ENCODE measurements around the gene ADAMTS12. TPM values are rescaled to one million over a fixed set of nuclear protein-coding genes. Genes with fewer than 3 reads are reported as not detected.
A peak's percentile ranks its signal among the peaks of the same experiment; 100 is the strongest.
"Not testable (repeated sequence)": the region's sequence is repeated elsewhere in the genome, so short reads cannot be mapped to it uniquely, and the experiment has no call there.

Gene ADAMTS12
- total RNA-seq, 1 donor from 2014 or later: 49.4 TPM

DNA sequence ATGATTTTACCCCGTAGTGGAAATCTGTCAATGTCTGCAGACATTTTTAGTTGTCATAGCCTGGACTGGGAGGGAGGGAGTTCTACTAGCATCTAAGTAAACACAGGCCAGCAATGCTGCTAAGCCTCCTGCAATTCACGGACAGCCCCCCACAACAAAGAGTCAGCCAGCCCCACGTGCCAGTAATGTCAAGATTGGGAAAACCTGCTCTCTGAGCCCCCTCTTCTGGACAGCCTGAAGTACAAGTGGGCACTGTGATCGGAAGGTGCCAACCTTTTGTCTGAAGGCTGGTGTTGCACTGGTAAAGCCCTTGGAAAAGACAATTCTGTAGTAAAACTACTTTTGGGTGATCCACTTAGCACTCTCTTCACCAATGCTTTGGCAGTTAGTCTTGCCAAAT is 296.5 kb downstream of the ADAMTS12 start:
- no peak for DNase-seq (ENCODE audit: low spot score)

DNA sequence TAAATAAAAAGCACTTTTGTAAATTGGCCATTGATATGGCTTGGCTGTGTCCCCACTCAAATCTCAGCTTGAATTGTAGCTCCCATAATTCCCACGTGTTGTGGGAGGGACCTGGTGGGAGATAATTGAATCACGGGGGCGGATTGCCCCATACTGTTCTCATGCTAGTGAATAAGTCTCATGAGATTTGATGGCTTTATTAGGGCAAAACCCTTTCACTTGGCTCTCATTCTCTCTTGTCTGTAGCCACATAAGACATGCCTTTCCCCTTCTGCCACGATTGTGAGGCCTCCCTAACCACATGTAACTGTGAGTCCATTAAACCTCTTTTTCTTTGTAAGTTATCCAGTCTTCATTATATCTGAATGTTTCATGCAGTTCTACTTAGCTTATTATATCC is 297.8 kb downstream of the ADAMTS12 start:
- no peak for DNase-seq (ENCODE audit: low spot score)

DNA sequence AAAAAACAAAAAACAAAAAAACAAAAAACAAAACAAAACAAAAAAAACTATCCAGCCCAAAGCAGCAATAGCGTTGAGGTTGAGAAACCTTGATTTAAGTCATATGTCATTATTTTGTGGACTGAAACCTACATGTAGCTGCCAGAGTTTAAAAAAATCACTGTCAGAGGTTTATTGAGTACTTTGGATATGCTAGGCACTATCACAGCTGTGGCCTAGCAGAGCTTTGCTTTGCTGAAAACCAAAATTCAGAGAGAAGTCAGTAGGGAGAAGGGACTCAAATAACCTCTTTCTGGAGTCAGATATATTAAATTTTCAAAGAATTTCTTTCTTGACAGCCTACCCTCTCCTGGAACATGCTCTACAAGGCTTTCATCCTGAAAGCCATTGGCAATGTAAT is 299.5 kb downstream of the ADAMTS12 start:
- DNase-seq (ENCODE audit: low spot score): no peak

DNA sequence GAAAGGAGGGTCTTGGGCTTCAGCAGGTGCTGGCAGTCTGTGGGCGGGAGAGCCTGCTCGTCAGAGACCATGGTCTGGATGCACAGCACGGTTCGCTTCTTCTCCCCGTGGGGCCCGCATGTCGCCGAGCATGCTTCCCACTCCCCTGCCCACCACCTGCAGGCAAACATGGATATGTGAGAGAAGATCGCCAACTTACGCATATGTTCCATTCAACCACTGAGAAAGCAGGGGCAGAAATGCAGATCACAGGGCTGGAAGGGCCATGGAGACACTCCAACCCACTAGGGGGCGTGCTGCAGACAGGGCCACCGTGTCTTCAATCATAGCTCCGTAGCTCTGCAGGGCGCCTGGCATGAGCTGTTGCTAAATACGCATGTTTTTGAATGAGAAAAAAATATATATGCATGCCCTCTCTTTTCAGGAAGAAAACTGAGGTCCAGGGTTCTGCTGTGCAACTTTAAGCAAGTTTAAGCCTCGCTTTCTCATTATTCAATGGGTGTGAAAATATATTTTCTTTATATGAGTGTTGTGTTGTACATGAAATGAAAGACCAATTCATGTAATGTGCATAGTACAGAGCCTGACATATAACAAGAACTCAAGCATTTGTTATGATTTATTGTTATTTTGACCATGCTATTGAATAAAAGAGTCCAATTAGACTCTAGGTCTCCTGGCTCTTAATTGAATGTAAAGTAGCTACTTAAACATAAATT is 303.0 kb downstream of the ADAMTS12 start:
- DNase-seq (ENCODE audit: low spot score): no peak

DNA sequence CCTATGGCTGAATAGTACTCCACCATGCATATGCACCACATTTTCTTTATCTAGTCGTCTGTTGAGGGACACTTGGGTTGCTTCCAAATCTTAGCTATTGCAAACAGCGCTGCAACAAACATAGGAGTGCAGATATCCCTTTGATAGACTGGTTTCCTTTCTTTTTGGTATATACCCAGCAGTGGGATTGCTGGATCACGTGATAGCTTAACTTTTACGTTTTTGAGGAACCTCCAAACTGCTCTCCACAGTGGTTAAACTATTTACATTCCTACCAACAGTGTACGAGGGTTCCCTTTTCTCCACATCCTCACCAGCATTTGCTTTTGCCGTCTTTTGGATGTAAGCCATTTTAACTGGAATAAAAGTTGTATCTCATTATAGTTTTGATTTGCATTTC is 308.5 kb downstream of the ADAMTS12 start:
- DNase-seq (ENCODE audit: low spot score): no peak

DNA sequence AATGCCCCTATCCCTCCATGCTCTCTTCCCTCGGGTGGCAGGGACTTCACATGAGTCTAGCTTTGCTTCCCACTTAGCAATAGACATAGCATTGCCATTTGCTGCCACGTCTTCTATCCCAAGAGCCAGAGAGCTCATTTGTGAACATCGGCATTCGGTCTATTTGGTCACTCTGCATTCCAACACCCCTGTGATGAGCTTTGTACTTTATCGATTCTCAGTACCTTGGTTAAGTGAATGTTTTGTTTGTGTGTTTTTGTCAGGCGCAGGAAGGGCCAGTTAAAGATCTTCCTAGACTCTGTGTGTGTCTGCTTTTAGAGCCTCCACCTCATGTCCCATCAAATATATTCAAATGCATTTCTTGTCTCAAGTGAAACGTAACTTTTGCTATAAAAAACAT is 309.4 kb downstream of the ADAMTS12 start:
- no peak for DNase-seq (ENCODE audit: low spot score)

DNA sequence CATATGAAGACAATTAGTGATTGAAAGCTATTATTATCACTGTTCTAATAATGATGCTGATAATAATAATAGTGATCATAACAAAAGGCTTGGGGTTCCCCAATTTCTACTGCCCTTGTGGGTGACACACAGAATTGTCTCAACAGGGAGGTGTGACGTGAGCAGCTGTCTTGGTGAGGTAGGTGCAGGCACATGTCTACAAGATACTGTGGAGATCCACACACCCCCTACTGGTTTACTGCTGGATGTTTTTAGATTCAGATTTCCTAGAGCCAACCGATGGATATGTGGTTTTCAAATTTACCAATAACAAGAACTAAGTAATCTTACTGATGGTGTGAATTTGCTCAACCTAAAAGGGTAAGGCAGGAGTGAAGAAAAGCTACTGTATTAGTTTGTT is 312.0 kb downstream of the ADAMTS12 start:
- DNase-seq (ENCODE audit: low spot score): no peak

DNA sequence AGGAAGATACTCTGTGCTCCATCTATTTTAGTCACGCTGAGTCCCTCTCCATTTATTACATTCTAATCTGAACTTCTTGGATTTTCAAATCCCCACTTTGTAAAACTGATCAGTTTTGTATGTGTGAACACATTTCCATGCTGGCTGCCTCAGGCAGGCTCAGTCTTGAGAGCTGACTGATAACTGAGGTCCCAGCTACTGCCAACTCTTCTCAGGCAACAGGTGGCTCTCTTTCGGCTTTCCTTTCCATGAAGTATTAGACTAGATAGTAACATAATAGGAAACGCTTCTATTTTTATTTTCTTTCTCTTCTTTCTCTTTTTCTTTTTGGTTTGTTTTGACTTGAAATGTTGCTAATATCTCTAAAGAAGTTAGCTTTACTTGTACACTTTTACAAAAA is 312.6 kb downstream of the ADAMTS12 start:
- no peak for DNase-seq (ENCODE audit: low spot score)

DNA sequence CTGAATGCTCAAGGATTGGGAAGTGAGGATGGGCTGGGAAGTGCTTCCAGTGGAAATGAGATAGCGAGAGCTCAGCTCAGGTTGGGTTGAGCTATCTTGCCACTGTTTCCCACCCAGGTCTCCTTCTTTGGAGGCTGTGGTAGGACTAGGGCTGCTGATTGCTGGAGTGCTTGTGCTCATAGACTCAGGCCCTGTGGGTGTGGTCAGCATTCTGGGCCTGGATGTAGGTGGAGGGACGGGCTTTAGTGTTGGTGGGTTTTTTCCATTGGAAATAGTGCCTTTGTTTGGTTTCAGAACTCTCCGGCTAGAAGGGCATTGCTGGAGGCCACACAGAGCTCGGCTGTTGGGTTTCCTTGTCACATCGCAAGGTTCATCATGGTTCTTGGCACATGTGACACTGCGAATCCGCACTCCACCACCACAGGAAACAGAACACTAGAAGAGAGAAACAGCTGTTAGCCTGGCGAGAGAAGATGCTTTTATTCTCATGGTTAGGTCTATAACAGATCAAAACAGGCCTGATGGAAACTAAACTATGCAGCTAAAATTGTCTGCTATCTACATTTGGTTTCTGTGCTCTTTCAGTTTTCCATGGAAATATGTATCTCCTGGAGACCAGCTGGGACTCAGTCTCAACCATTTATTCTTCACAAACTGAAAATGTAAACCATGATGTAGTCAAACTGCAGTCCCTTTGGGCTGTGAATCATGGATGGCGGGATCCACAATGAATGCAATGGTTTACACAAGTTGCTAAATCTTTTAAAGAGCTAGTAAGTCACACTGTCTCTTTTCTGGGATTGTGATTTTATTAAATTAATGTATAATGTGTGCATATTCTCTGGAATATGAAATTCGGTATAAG is 314.8 kb downstream of the ADAMTS12 start:
- no peak for DNase-seq (ENCODE audit: low spot score)

DNA sequence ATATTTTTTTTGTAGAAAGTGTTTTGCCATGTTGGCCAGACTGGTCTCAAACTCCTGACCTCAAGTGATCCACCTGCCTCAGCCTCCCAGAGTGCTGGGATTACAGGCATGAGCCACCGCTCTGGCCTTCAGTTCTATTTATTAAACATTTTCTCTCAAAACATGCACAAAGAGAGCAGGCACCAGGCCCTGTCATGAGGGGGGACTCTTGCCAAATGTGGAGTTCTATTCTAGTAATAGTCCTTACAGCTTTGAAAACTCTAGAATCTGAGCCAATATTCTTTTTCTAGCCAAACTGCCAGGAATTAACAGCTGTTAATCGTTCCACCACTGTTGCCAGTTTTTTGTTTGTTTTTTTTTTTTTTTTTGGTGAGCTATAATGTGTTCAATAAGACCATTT is 326.5 kb downstream of the ADAMTS12 start:
- DNase-seq (ENCODE audit: low spot score): no peak

DNA sequence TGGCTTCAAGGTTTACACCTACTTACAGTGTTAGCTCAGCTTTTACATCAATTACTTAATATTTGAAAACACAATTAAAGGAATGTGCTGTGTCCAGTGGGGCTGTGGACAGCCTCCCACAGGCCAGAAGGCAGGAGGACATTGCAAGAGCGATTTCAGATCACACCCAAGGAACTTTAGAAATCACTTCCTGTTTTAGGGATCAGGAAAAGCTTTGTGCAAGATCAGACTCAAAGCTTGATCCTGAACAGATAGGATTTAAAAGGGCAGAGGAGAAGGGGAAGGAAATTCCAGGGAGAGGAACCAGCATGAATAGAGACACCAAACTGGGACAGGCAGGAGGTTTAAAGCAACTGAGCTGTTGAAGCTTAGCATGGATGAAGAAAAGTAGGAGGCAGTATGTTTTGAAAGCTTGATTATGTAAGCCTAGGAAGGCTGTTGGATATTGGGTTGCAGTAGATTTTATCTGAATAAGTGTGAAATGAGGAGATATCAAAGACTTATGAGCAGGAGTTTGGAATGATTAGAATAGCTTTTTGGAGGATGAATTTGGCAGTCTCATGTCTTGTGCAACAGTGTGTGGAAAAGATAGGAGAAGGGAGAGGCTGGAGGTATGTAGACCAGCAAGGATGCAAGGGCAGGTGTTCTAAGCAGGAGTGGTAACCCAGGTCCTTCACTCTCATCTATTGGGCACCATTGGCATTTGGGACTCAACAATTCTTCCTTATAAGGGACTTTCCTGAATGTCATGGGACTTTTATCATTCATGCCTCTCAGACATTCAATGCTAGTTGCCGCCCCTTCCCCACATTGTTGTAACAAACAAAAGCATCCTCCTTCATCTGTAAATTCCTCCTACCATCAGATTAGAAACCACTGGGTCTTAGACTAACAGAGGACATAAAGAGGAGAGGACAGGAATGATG is 327.5 kb downstream of the ADAMTS12 start:
- peak; percentile 29 for DNase-seq (ENCODE audit: low spot score)

DNA sequence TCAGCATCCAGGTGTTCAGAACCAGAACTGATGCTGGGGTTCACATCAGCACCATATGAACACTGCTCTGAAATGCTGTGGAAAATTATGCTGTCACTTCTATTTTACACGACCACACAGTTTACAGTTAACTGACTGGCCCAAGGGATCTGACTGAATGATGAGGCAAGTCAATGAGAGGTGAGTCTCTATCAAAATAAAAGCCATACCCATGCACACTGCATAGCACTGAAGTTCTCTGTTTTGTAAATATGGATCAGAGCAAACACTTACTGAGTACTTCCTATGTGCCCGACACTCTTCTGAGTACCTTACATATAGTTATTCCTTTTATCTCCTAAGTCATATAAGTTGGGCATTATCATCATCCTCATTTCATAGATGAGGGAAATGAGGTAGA is 328.3 kb downstream of the ADAMTS12 start:
- no peak for DNase-seq (ENCODE audit: low spot score)

DNA sequence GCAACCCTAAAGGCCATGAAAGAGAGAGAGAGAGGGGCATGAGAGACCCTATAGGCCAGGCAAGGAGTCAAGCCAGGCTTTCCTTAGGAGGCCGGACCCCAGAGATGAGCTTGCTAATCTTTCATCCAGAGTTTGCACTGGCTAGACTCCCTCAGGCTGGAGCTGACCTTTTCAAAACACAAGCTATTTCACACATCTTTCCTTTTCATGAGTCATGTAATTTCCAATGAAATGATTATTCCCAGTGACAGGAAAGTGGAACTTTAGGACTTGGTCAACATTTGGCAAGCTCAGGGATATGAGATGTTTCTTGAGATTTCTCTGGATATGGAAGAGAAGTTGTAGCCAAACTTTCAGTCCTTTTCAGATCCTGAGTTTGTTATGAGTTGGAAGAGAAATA is 333.3 kb downstream of the ADAMTS12 start:
- no peak for DNase-seq (ENCODE audit: low spot score)

DNA sequence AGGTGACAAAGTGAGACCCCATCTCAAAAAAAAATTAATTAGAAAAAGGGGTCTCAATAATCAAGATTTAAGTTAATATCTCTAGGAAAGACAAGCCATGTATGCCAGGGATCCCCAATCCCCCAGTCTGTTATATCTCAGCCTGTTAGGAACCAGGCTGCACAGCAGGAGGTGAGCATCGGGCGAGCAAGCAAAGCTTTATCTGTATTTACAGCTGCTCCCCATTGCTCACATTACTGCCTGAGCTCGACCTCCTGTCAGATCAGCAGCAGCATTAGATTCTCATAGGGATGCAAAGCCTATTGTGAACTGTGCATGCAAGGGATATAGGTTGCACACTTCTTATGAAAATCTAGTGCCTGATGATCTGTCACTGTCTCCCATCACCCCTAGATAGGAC is 334.2 kb downstream of the ADAMTS12 start:
- DNase-seq (ENCODE audit: low spot score): no peak

DNA sequence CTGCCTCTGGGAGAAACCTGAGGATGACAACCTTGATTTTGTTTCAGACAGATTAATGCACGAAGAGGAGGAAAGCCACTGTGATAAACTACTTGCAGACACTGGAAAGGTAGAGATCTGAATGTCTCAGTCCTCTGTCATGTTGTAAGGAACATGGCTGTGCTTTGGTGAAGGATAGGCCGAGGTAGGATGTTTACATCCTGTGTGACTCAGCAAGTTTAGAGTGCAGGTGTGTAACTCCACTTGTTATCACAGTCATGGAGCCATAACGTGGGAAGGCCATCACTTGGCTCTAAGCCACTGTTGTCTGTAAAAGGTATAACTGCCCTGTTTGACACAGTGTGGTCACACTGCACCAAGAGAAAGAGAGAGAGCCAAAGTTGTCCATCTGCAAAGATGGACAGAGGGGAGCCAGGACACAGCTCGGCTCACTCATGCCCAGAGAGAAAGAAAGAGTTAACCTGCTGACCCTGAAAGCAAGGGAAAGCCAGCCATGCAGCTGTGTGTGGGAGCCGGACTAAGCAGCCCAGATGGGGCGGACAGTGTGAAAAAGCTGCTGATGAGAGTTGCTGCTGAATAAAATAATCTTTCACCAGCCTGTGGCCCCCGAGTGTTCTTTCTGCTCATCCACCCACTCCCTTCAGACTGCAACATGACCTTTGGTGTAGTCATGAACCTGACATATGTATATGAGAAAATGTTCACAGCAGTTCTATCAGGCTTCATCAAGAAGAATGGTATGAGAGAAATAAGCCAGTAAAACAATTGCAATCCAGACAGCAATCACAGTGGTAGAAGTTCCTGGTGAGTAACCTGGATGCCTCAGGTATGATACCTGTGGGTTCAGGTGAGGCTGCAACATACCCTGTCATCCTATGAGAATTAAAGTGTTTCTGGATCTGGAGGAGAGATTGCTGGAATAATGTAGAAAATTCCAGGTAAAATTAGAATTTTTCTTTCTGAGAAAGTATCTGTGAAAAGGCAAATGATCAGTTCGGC is 335.2 kb downstream of the ADAMTS12 start:
- no peak for DNase-seq (ENCODE audit: low spot score)

DNA sequence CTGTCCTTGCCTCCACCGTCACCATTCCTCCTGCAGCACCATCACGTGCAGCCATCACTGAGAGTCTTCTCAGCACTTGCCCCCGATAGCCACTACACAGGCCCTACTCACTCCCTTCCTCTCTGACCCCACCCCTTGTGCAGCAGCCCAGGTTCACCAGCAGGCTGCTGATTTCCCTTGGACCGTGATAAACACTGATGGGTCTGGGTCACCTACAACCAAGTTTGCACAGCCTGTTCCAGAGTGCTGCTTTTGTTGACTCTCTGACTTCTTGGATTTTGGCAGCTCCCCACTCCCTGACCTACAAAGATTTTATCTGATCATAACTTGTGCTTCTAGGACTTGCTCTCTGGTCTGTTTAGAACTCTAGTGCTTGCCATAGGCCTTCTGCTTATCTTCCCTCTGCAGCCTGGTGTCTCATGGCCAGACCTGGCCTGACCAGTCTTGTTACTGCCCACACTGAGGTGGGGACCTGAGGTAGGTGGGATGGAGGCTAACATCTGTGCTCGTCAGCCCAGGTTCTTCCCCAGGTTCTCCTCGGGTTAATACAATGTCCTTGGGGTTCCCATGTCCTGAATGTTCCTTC is 341.7 kb downstream of the ADAMTS12 start:
- no peak for DNase-seq (ENCODE audit: low spot score)

DNA sequence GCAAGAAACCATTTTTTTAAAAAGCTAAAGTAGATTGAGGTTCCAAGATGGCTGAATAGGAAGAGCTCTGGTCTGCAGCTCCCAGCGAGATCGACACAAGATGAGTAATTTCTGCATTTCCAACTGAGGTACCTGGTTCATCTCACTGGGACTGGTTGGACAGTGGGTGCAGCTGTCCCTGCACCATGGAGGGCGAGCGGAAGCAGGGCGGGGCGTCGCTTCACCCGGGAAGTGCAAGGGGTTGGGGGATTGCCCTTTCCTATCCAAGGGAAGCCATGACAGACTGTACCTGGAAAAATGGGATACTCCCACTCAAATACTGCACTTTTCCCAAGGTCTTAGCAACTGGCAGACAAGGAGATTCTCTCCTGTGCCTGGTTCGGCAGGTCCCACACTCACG is 352.0 kb downstream of the ADAMTS12 start:
- DNase-seq (ENCODE audit: low spot score): not testable (repeated sequence)

DNA sequence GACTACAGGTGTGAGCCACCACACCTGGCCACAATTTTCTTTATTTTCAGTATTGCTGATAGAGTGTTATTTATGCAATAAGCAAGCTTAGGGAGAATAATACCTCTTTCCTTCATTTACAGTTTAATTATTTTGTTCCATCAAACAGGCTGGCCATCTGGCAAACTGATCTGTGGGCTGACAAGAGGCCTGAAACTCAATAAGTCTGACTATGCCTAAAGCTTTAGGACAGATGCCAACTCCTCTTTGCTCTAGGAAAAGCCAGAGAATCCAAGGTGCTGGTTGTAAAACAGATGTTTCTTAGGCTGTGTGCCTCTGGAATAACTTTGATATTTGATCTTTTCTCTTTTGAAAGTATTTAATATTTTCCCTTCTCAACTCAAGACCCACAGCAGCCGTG is 352.6 kb downstream of the ADAMTS12 start:
- peak; percentile 42 for DNase-seq (ENCODE audit: low spot score)

DNA sequence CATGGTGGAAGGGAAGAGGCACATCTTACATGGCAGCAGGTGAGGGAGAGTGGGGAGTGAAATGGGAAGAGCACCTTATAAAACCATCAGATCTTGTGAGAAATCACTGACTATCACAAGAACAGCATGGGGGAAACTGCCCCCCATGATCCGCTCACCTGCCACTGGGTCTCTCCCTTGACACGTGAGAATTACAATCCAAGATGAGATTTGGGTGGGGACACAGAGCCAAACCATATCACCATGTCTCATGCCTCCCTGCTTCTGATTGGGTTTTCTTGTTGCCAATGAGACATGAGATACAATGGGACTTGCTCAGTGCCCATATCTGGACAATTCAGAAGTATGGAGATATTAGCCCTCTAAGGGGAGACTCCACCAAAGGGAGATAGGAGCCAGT is 353.6 kb downstream of the ADAMTS12 start:
- DNase-seq (ENCODE audit: low spot score): no peak

DNA sequence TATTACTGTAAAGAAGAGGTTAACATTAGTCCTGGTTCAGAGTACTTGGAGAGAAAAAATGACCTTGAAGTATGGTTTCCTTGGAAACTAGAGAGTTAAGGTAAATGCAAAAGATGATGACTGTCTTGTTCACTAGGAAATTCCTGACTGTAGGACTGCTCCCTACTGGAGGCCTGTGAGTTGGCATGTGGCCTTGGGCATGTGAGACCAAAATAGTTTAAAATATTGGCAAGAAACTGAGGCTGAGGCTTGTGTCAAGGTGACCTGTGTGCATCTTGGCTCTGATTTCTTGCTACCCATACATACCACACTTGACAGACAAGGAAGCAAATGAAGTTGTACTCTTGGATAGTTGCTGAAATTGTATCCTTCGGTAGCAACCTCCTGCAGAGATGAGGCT is 354.6 kb downstream of the ADAMTS12 start:
- no peak for DNase-seq (ENCODE audit: low spot score)
